ENCODE results near the gene SLC6A7. TPM values are rescaled to one million over a fixed set of nuclear protein-coding genes. Genes with fewer than 3 reads are reported as not detected.
A peak's percentile ranks its signal among the peaks of the same experiment; 100 is the strongest.

Gene SLC6A7
- polyA plus RNA-seq, 1 experiment, result not detected

- peak overlapping the region; percentile 39 for H3K27ac ChIP-seq (ENCODE audit: low read depth, low read length)
- POLR2A ChIA-PET, result no interaction called here
Observed at GRCh38 chr5:150146235-150146634, 43.6 kb upstream of the SLC6A7 start.

DNA sequence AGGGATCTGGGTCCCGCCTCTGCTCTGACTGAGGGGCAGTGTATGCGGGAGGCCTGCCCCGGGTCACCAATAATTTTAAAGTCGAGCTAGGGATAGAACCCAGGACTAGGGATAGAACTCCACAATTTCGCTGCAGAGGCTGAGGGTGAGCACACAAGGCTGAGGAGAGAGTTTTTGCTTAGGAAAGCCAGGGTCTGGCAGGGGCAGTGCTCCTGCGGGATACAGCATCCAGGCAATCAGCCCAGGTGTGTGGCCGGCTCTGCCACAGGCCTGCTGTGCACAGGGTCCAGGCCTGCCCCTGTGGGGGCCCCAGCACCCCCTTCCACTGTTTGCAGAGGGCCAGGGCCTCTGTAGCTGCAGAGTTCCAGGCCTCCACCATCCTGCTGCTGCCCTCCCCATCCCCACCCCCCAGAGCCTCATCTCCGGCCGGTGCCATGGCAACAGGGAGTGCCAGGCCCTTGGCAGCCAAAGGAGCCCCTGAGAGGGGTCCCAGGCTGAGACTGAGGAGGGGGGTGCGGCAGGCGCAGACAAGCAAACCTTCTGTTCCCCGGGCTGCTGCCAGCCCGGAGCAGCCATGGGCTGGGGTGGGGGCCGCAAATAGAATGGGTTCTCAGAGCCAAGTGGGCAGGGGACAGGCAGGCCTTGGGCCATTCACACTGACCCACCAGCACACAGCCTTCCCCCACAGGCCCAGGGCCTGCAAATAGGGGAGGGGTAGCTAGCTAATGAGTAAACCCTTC lies 42.8 kb upstream of the SLC6A7 start:
- H3K27me3 ChIP-seq (ENCODE audit: control insufficient read depth, insufficient read depth, low read length), result no peaks in the 10 kb centered on the region
- no peak for TF ChIP-seq CTCF (IDR thresholded peaks at IDR 0.05; ENCODE audit: low read depth, low read length)
- CTCF ChIA-PET, result no interaction called here

More at GRCh38 chr5:150146235-150146634, 43.6 kb upstream of the SLC6A7 start:
- no peak for TF ChIP-seq CTCF (IDR thresholded peaks at IDR 0.05; ENCODE audit: low read depth, low read length)
- no peak overlapping the region for H3K4me3 ChIP-seq (ENCODE audit: low read depth, low read length)
- DNase-seq (ENCODE audit: low read depth, low spot score), result no peak
- CTCF ChIA-PET, result no interaction called here
- no peaks in the 10 kb centered on the region for H3K27me3 ChIP-seq (ENCODE audit: control insufficient read depth, insufficient read depth, low read length)
- no peaks in the 10 kb centered on the region; the same call in 1 of the 2 replicates for H3K9me3 ChIP-seq (ENCODE audit: control insufficient read depth, insufficient read depth, low read length)

GRCh38 chr5:150147670-150148069 lies 42.2 kb upstream of the SLC6A7 start:
- no peak for DNase-seq (ENCODE audit: low read depth, low spot score)
- Histone ChIP-seq H3K4me3 (ENCODE audit: low read depth, low read length) (no peak overlapping the region), H3K27me3 (ENCODE audit: control insufficient read depth, insufficient read depth, low read length) (no peaks in the 10 kb centered on the region), H3K27ac (ENCODE audit: low read depth, low read length) (peak overlapping the region; percentile 31), H3K9me3 (ENCODE audit: control insufficient read depth, insufficient read depth, low read length) (no peaks in the 10 kb centered on the region; the same call in 1 of the 2 replicates)
- no peak for TF ChIP-seq CTCF (IDR thresholded peaks at IDR 0.05; ENCODE audit: low read depth, low read length)
- ChIA-PET CTCF (no interaction called here), POLR2A (no interaction called here)

More for the DNA sequence above, 42.8 kb upstream of the SLC6A7 start:
- peak overlapping the region; percentile 39 for H3K27ac ChIP-seq (ENCODE audit: low read depth, low read length)
- DNase-seq (ENCODE audit: low read depth, low spot score), result no peak
- H3K4me3 ChIP-seq (ENCODE audit: low read depth, low read length), result no peak overlapping the region
- H3K9me3 ChIP-seq (ENCODE audit: control insufficient read depth, insufficient read depth, low read length), result no peaks in the 10 kb centered on the region; the same call in 1 of the 2 replicates
- POLR2A ChIA-PET, result no interaction called here

DNA sequence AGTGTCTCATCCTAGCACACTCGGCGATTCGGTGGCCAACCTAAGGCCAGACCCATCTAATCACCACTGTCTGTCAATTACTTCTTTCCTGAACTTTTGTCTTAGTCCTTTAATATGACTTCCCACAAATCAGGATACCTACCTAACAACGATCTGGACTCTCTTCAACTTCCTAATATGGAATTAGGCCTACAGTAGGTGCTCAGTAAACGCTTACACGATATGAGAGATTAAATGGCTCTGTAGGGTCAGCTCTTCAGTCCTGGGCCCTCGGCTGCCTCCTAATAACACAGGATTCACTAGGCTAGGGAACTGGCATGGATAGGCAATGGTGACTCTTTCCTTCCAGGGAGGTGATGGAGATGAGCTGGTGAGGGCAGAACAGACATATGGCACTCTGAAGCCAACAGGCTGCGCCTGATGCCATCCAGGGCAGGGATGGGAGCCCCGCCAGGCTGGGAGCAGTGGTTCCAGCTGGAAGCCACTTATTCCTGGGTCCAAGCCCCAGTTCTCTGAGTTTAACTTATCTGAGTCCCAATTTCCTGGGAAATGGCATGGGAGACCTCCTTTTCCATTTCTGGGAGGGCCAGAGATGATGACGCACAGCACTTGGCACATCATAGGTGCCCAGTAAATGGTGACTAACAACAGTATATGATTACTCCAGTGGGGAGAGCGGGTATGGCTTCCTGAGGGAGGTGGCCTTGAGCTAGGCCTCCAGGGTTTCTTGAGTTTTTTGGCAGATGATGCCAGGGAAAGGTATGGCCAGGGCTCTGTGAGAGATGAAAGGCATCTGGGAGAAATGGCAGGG lies 41.5 kb upstream of the SLC6A7 start:
- no peak for DNase-seq (ENCODE audit: low read depth, low spot score)
- CTCF ChIA-PET, result interaction anchor here (0.7 kb wide), 1 partner anchor 10 kb away, joined by 6 read pairs; no protein-coding TSS in a partner anchor
- POLR2A ChIA-PET, result no interaction called here

More for the DNA sequence above, 41.5 kb upstream of the SLC6A7 start:
- H3K9me3 ChIP-seq (ENCODE audit: control insufficient read depth, insufficient read depth, low read length), result no peaks in the 10 kb centered on the region; the same call in 1 of the 2 replicates
- H3K27ac ChIP-seq (ENCODE audit: low read depth, low read length), result no peak overlapping the region
- no peak for TF ChIP-seq CTCF (IDR thresholded peaks at IDR 0.05; ENCODE audit: low read depth, low read length)
- H3K27me3 ChIP-seq (ENCODE audit: control insufficient read depth, insufficient read depth, low read length), result no peaks in the 10 kb centered on the region
- H3K4me3 ChIP-seq (ENCODE audit: low read depth, low read length), result no peak overlapping the region

Measured in AG04450 (cell line).